Left ventricle myocardium inferior (tissue), 1 donor: ENCODE data around the gene DAZAP1. TPM values are rescaled to one million over a fixed set of nuclear protein-coding genes. Genes with fewer than 3 reads are reported as not detected.

Experiments used
- DNase-seq: peaks from one replicate; pipeline ENCODE4 v3.0.0-alpha.2; 2020
- H3K27ac ChIP-seq: fragments of 200-600 bp; replicated peaks from 2 replicates; pipeline ENCODE4 v1.8.0; 2021
- H3K27me3 ChIP-seq: fragments of 200-600 bp; 2 replicates; pipeline ENCODE4 v1.8.0; 2021; ENCODE audit warnings: low read depth
- H3K36me3 ChIP-seq: fragments of 200-600 bp; 2 replicates; pipeline ENCODE4 v1.8.0; 2021
- H3K4me1 ChIP-seq: fragments of 200-600 bp; 2 replicates; pipeline ENCODE4 v1.8.0; 2021
- H3K4me3 ChIP-seq: fragments of 200-600 bp; 2 replicates; pipeline ENCODE4 v1.8.0; 2021; ENCODE audit warnings: mild to moderate bottlenecking, moderate library complexity
- H3K9me3 ChIP-seq: fragments of 200-600 bp; replicated peaks from 2 replicates; pipeline ENCODE4 v1.8.0; 2021
- intact Hi-C: fragments of 100-400 bp; cut with micrococcal nuclease; formaldehyde crosslinking; loops from one replicate; pipeline ENCODE4 v1.11.0; 2022
- total RNA-seq: library from RNA; stranded (reverse); fragmentation: NEBNext Ultra II Directional; extraction: Animal tissue kit (Norgen Biotek cat#: 25700); gene quantifications from one replicate; pipeline ENCODE4 v1.2.1, GENCODE V29; 2021
- TF ChIP-seq, protein P1 (sequence below): fragments of 200-600 bp; IDR thresholded peaks from 2 replicates; pipeline ENCODE4 v1.8.0; 2021; ENCODE audit warnings: antibody characterized with exemption, mild to moderate bottlenecking, borderline replicate concordance
- donor health status: DM: no; HTN: yes; CAD: no; lungs with severe emphysema.

DAZAP1 gene
- total RNA-seq, 1 donor from 2014 or later: 81.8 TPM

GRCh38 chr19:1373534-1374249 is 33.7 kb upstream of the DAZAP1 start:
- H3K9me3 ChIP-seq: no peaks in the 10 kb centered on the region
- H3K4me1 ChIP-seq: peaks cover 21% of the 10 kb centered on the region
- H3K27me3 ChIP-seq: no peaks in the 10 kb centered on the region
- H3K4me3 ChIP-seq: peak overlapping the region; percentile 6
- peak overlapping the region; percentile 90 for H3K27ac ChIP-seq
- TF ChIP-seq, protein P1, sequence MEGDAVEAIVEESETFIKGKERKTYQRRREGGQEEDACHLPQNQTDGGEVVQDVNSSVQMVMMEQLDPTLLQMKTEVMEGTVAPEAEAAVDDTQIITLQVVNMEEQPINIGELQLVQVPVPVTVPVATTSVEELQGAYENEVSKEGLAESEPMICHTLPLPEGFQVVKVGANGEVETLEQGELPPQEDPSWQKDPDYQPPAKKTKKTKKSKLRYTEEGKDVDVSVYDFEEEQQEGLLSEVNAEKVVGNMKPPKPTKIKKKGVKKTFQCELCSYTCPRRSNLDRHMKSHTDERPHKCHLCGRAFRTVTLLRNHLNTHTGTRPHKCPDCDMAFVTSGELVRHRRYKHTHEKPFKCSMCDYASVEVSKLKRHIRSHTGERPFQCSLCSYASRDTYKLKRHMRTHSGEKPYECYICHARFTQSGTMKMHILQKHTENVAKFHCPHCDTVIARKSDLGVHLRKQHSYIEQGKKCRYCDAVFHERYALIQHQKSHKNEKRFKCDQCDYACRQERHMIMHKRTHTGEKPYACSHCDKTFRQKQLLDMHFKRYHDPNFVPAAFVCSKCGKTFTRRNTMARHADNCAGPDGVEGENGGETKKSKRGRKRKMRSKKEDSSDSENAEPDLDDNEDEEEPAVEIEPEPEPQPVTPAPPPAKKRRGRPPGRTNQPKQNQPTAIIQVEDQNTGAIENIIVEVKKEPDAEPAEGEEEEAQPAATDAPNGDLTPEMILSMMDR: no peak
- H3K36me3 ChIP-seq: peaks cover 72% of the 10 kb centered on the region
- DNase-seq: peak; percentile 81
- intact Hi-C loops: no loop called here

DNA sequence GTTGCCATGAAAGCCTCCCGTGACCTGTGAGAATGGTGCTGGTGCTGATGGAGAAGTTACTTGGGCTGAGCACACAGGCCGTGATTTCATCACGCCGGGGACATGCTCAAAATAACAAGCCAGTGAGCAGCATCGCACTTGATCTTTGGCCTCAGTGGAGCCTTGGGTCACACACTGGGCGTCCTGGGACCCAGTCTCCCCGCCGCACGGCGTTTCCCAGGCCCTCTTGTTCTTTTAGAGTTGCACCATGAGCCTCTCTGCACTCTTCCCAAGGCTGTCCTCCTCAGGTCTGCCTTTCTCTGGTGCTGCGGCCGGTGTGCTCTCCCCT is 33.2 kb upstream of the DAZAP1 start:
- TF ChIP-seq, protein P1: no peak
- H3K36me3 ChIP-seq: peaks cover 68% of the 10 kb centered on the region
- H3K4me1 ChIP-seq: peaks cover 21% of the 10 kb centered on the region
- no peaks in the 10 kb centered on the region for H3K9me3 ChIP-seq
- H3K4me3 ChIP-seq: no peak overlapping the region
- H3K27me3 ChIP-seq: no peaks in the 10 kb centered on the region
- intact Hi-C loops: no loop called here
- H3K27ac ChIP-seq: peak overlapping the region; percentile 90
- DNase-seq: peak; percentile 46

- TF ChIP-seq, protein P1: no peak
- no peak overlapping the region for H3K4me3 ChIP-seq
- intact Hi-C loops: no loop called here
- peaks cover 46% of the 10 kb centered on the region for H3K36me3 ChIP-seq
- peaks cover 25% of the 10 kb centered on the region for H3K4me1 ChIP-seq
- no peak overlapping the region for H3K27ac ChIP-seq
- no peaks in the 10 kb centered on the region for H3K9me3 ChIP-seq
- H3K27me3 ChIP-seq: no peaks in the 10 kb centered on the region
- no peak for DNase-seq
Observed at GRCh38 chr19:1376415-1376805, 31.0 kb upstream of the DAZAP1 start.

DNA sequence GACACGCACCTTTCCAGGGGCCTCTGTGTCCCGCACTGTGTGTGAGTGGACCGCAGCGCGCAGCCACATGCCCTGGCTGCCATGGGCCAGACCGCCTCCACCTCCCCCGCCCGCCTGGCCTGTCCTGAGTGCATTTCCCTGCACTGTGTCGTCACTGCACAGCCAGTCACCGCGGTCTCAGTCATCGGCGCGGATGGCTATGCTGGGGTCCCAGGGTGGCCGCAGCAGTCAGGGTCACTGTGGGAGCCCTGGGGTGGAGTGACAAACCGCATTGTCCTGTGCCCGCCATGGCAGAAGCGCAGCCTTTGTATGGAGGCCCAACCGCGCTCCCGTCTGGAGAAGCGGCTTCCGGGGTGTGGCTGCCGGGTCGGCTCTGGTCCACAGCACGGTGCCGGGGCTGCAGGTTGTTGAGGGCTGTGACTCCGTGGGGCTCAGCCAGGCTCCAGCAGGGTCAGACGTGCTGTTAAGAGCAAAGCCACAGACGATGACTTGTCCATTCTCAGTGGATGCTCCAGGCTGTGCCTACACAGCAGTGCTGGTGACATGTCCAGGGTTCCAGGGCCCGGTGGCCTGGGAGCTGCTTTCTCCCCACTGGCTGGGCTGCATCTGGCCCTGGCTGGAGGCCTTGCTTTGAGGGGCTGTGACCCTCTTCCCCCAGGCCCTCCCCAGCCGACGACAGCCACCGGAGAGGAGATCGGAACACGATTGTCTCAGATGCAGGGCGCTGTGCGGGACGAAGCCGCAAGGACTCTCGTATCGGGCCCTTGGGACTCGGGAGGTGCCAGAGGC is 30.0 kb upstream of the DAZAP1 start:
- intact Hi-C loops: no loop called here
- TF ChIP-seq, protein P1: no peak
- H3K27me3 ChIP-seq: no peaks in the 10 kb centered on the region
- no peak for DNase-seq
- no peaks in the 10 kb centered on the region for H3K9me3 ChIP-seq
- peaks cover 33% of the 10 kb centered on the region for H3K4me1 ChIP-seq
- peaks cover 37% of the 10 kb centered on the region for H3K36me3 ChIP-seq
- H3K27ac ChIP-seq: no peak overlapping the region
- no peak overlapping the region for H3K4me3 ChIP-seq

GRCh38 chr19:1377965-1378785 is 29.2 kb upstream of the DAZAP1 start:
- no peaks in the 10 kb centered on the region for H3K27me3 ChIP-seq
- no peak overlapping the region for H3K4me3 ChIP-seq
- H3K27ac ChIP-seq: no peak overlapping the region
- peaks cover 31% of the 10 kb centered on the region for H3K36me3 ChIP-seq
- H3K4me1 ChIP-seq: peaks cover 25% of the 10 kb centered on the region
- DNase-seq: no peak
- H3K9me3 ChIP-seq: no peaks in the 10 kb centered on the region
- TF ChIP-seq, protein P1: peak; percentile 14
- intact Hi-C loops: no loop called here
